NCI-H524 treated with DMSO at 0.1 percent for 48 hours (cell line): ENCODE measurements around the gene SOD3.

ENCODE experiments used
- DNase-seq: peaks from one replicate; lab custom pipeline; 2025; lab: John Stamatoyannopoulos, UW

Gene SOD3

GRCh38 chr4:24801136-24801855, 5.9 kb downstream of the SOD3 start:
- DNase-seq = no peak

GRCh38 chr4:24802648-24803047, 7.3 kb downstream of the SOD3 start:
- DNase-seq = peak; percentile 94

DNA sequence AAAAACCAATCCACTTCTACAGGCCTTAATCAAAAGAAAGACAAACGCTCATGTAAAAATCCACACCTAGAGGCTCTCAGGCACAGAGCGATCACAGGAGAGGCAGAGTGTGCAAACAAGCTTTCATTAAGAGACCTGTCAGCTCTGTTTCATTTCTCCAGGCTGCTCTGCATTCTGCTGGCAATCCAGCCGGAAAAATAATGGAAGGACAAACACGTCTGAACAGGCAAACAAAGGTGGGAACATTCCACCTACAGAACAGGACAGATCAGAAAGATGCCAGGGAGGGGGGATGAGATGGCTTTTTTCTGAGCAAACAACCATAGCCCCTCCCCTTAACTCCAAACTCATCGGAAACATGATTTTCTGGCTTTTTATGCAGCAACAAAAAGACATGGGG, 9.7 kb downstream of the SOD3 start:
- DNase-seq = no peak

GRCh38 chr4:24805566-24805965, 10.2 kb downstream of the SOD3 start:
- no peak for DNase-seq

DNA sequence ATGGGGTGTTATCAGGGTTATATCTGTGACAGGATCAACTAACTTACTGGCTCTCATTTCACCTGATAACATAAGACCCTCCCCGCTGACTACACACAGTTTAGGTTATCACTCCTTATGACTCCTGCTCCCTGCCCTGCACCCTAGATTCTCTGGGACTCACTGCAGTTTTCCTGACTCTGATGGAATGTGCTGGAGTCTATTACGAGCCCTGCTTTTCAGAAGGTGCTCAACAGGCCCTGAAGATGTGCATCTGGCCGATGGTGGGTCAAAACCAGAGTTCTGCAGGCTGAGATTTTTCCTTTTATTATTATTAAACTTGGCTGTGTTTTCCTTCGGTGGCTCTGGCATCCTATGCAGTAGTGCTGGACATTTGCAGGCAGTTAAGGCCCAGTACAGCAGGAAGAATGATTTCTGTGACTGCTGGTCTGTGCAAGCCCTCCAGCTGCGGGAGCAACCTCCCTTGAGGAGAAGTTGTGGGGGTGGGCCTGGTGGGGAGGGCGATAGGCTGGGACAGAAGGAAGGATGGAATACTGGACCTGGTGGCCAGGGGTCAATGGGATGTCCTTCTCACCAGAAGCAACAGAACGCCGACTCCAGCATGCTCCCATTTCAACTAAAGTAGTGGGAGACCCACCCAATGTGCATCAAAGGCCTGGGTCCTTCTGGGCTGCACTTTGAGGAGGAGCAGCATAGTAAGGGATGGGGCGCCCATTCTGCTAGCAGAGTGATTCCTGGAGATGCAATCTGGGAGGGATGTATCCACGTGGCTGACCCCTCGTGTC, 11.0 kb downstream of the SOD3 start:
- no peak for DNase-seq

- DNase-seq = no peak
These were observed 12.2 kb downstream of the SOD3 start for GRCh38 chr4:24807611-24808010.

GRCh38 chr4:24808261-24808660, 12.9 kb downstream of the SOD3 start:
- no peak for DNase-seq

DNA sequence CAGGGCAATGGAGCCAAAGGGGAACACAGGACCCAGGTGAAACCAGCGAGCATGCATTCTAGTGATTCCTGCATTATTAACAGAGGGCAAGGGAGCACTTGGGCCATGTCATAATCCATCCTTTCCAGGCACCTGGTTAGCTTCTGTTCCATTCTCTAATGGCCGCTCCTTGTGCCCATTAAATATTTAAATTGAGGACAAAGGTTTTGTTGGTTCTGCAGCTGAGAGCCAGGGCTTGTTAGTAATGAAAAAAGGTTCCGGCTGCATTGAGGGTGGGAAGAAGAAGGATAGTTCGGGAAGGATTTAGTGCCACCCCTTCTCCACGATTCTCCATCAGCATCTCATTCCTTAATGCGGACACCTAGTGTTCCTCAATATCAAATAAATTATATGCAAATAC, 13.6 kb downstream of the SOD3 start:
- DNase-seq = no peak

- no peak for DNase-seq
These were observed 14.0 kb downstream of the SOD3 start for GRCh38 chr4:24809376-24809775.

- no peak for DNase-seq
These were observed 14.5 kb downstream of the SOD3 start for GRCh38 chr4:24809815-24810405.

- no peak for DNase-seq
These were observed 15.7 kb downstream of the SOD3 start for GRCh38 chr4:24810871-24811631.

DNA sequence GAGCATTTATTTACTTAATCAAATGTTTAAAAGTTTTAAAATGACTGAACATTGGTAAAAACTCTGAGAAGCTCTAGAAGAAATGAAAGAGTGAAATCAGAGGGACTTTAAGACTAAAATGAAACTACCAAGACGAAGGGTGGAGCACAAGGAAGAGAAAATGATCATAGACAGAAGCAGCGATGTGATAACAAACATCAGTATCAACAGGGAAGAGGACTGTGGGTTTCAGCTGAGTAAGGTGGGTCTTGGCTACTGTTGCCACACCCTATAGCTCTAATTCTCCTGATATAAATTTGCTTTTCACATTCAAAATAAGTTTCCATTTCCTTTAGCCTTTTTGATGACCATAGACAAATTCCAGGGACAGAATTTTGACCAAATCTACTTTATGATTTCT, 18.4 kb downstream of the SOD3 start:
- no peak for DNase-seq

GRCh38 chr4:24816797-24817196, 21.4 kb downstream of the SOD3 start:
- no peak for DNase-seq

DNA sequence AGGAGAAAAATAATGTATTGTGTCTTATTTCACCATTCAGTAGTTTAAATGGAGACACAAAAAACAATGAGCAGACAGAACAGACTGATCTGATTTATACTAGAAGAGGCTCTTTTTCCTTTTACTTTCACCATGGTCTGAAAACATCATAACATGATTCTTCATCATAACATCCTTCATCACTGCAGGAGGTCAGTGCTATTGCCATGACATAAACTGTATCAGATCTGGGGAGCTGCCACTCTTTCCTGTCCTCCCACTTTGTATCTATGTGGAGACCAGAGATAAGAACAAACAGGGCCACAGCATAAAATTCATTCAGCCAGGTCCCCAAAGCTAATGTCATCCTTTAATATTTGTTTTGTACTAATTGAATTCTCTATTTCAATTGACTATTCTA, 25.2 kb downstream of the SOD3 start:
- DNase-seq = no peak

- DNase-seq = no peak
These were observed 29.3 kb downstream of the SOD3 start for GRCh38 chr4:24824720-24825119.

GRCh38 chr4:24831637-24832036, 36.3 kb downstream of the SOD3 start:
- DNase-seq = no peak

DNA sequence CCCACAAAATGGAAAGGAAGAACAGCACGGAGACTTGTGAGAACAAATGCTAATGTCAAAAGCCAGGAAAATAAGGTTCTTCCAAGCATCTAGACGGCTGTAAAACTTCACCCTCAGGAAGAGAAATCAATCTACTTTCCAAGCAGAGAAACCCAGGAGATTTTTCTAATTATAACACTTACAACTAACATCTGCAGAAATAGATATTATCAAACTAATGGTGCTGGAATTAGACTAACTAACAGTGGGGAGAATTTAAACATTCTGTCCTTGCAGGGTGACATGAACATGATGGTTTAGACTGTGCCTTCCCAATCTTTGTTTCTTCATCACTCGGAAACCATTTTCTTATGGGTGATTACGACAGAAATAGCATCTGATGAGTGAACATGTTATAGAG, 40.3 kb downstream of the SOD3 start:
- DNase-seq = no peak

DNA sequence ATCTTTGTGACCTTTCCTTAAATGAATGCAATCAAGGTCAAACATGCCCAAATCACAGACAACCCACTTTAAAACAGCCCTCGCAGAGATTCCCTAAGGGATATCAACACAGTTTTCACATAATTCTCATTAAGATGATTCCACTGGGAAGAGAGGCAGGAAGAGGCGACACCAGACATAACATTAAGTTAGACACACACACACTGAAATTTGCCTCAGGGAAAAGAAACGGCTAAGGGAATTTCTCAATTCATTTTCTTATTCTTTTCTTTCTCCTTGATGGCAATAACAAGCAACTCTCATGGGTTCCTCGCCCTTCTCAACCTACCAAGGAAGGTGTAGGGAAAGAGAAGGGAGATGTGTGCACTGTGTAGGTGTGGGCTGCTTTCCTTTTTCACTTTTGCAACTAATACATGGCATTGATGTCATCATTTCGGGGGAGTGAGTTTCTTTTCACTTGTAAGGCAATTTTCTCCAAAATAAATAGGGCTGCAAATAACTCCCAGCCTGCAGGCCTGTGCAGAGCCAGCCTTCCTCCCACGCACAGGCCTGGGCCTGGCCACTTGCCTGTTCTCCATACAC, 41.4 kb downstream of the SOD3 start:
- no peak for DNase-seq

DNA sequence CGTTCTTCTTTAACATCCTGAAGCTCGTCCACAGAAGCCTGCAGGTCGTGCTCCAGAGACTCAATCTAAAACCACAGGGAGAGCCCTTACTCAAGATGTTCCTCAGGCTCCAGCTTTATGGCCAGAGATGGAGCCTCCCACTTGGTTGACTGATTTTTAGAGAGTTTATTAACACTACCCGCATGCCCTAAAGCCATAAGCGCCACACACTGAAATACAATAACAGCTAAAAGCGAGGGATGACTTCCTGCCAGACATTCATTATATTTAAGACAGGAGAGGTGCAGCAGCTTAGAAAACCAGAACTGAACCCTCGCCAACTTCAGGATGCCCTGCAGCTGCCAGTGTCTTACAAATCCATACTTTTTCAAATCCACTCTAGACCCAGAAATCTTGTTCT, 42.0 kb downstream of the SOD3 start:
- no peak for DNase-seq

DNA sequence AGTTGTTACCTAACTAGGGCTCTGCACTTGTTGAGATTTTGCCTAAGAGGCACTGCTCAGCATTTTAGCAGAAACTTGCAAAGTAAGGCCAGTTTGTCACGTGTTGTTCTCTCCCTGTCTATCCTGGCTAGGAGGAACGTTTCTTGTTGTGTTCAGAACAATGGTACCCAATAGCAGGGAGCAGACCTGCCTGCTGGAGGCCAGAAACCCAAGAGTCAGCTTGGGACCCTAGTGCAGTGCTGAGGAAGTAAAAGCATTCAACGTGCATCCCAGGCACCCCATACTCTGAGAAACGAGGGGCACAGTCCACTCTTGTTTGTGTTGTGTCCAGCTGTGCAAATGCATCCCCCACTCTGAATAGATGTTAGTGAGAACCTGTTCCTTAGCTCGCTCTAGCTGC, 42.4 kb downstream of the SOD3 start:
- no peak for DNase-seq

DNA sequence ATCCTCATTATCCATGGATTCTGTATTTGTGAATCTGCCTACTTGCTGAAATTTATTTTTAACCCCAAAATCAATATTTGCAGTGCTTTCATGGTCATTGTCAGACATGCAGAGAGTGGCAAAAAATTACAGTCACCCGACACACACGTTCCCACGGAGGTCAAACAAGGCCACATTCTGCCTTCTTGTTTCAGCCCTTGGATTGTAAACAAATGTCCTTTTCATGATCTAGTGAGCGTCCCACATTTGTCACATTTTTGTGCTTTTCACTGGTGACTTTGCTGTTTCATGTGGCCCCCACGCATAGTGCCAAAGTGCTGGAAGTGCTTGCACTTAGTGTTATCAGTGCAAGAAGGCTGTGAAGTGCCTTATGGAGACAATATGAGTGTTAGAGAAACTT, 45.0 kb downstream of the SOD3 start:
- no peak for DNase-seq
